NCI-H748 (cell line): ENCODE results near the gene GUCA2B.

ENCODE experiments used
- DNase-seq: peaks from one replicate; lab custom pipeline; 2025; ENCODE audit not compliant: unreplicated experiment; lab: John Stamatoyannopoulos, UW

Gene GUCA2B

DNA sequence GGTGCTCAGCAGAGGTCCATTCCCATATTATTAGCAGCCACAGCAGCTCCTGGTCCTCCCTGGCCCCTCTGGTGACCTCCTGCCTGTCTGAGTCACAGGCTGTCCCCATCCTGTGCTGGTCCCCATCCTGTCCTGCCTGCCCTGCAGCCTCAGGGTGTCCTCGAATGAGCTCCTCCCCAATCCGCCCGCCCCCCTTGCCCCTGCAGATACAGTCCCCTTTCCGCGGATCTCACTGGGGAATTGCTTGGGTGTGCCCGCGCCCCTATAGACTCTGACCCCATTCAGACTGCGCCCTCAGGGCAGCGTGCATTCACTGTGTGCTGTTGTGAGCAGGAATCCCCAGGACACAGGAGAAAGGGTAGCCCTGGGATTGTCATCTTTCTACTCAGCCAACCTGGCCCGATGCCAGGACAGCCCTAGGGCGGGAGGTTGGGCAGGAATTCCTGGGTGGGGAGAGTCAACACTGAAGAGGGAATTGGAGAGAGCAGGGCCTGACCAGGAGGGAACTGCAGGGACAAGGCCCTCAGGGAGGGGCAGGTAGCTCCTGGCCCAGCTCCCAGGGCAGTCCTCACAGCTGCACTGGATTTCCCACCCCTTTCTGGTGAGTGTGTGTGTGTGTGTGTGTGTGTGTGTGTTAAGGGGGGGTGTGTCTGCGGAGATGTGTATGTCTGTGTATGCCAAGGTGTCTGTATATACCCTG is 12.5 kb downstream of the GUCA2B start:
- DNase-seq: peak; percentile 100

GRCh38 chr1:42167611-42168390 is 14.6 kb downstream of the GUCA2B start:
- DNase-seq: no peak

- no peak for DNase-seq
Measured at GRCh38 chr1:42168391-42168670, 15.1 kb downstream of the GUCA2B start.

GRCh38 chr1:42168763-42169162 is 15.6 kb downstream of the GUCA2B start:
- DNase-seq: no peak

DNA sequence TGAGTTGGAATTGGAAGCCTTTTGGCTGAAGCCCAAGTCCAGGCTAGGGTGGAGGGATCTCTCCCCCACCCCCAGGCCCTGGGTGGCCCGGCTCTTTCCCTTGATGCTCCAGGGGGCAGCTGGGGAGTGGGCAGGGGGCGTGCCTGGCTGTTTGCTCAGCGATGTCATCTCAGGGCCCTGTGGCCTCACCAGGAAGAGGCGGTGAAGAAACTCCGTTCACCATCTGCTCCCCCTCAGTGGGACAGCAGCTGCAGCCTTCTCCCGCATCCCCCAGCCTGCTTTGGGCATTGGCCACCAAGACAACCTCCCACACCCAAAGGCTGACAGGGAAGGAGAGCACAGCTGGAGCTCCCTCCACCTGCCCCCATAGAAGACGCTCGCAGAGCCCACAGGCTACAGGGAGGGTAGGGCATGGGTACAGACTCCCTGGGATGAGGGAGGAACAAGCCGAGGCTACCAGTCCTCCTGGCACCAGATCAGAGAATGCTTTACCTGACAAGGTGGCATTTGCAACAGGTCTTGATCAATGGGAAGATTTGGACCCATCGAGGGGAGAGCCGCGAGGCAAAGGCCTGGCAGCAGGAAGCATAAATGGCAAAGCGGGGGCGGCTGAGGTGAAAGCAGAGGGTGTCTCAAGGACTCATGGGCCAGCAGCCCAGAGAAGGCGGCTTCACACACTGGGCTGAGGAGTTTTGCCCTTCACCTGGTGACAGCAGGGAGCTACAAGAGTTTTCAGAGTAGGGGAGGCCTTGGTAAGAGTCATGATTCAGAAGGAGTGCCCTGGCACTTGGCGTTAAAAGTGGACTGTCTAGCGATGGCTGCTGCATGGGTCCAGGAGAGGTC is 17.8 kb downstream of the GUCA2B start:
- peak; percentile 79 for DNase-seq

GRCh38 chr1:42171679-42172266 is 18.6 kb downstream of the GUCA2B start:
- no peak for DNase-seq

GRCh38 chr1:42172381-42173133 is 19.3 kb downstream of the GUCA2B start:
- no peak for DNase-seq

GRCh38 chr1:42173155-42173933 is 20.1 kb downstream of the GUCA2B start:
- DNase-seq: peak; percentile 91

GRCh38 chr1:42173961-42174735 is 20.9 kb downstream of the GUCA2B start:
- peak; percentile 71 for DNase-seq

DNA sequence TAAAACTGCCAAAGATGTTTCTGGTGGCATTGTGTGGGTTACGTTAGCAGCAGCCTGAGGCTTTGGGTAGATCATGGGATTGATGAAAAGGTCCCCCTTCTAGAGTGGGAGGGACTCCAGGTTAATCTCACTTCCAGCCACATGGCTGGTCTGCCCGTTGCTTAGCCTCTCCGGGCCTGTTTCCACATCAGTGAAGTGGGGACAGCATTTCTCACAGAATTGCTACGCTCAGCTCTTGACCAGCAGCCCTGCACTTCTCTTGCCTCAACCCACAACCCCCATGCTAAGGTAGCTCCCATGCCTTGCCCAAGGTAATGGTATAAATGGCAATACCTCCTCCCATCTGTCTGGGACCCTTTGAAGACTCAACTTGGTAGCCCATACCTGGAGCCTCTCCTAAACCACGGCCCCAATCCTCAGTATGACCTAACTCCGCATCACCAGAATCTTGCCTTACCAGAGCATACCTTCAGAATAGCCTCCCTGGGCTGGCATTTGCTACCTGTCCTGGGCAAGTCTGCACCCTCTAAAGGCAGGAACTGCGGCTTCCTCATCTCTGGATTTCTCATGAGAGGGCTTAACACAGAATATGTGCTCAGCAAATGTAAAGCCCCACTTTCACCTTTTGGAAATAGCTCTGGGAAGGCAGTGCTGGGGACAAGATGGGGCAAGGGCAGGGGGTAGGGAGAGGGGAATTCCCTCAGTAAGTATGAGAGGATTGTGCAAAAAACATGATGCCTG is 22.3 kb downstream of the GUCA2B start:
- DNase-seq: no peak

DNA sequence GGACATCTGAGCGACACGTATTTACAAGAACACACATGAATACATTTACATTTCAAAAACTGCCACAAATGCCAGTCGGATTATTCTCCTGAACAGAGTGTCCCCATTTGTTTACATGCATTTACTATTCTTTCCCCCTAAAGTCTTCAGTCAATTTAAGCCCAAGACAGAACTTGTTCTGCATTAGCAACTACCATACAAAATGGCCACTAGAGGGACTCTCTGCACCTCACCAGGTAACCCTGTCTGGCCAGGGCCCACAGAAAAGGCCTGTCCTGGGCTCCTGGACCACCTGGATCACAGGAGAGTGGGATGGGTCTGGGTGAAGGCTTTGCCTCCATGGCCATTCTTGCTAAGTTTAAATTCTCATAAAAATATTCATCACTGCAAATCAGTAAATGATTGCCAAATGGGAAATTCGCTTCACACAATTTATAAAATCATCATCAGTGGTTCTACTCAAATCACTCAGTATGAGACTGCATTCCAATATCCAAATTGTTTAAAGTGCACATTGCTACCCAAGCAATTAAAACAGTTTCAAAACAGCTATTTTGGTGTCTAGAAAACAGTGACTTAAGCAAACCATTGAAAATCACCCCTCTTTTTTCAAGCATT is 23.8 kb downstream of the GUCA2B start:
- DNase-seq: peak; percentile 97

GRCh38 chr1:42177541-42177981 is 24.4 kb downstream of the GUCA2B start:
- peak; percentile 92 for DNase-seq

- DNase-seq: no peak
Measured at GRCh38 chr1:42178249-42178648, 25.0 kb downstream of the GUCA2B start.

DNA sequence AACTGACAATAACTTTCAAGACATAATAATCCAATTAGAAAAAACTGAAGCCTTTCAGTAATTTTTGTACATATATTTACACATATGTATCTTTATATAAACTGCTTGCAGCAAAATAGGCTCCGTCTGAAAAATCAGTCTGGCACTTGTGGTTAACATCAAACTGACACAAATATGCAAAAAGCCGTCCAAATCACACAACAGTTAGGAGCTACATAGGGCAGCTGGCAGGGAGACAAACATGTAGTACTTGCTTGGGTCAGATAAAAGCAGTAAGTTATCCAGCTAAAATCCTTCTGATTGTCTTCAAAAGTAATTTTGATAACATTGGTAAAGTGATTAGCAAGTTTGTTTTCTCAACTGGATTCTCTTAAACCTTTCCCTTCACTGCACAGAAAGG is 26.1 kb downstream of the GUCA2B start:
- no peak for DNase-seq

DNA sequence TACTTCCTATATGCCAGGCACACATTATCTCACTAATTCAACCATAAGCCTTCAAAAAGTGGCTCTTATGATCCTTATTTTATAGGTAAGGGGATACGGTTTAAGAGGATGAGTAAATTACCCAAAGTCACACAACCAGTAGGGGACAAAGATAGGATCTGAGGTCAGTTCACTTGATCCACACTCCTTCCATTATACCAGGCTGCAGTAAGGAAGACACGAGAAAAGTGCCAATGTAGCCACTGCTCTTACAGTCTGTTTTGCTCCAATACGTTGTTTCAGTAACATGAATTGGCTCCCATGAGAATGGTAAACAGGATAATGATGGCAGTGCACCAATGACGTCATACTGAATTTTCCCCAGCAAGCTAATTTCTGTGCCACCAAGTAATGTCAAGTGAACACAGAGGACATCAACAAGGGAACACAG is 26.7 kb downstream of the GUCA2B start:
- DNase-seq: peak; percentile 68

DNA sequence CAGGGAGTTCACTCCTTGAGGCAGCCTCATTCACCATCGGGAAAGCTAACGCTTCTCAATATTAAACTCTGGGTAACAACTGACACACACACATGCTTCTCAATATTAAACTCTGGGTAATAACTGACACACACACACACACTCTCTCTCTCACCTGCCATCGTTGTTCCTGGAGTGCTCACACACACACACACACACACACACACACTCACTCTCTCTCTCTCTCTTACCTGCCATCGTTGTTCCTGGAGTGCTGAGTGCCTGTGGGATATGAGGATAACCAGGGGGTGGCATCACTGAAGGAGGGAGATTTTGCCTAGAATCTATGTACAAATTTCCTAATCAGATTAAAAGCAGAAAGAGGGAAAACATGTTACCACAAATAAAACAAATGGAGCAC is 28.5 kb downstream of the GUCA2B start:
- DNase-seq: no peak

- no peak for DNase-seq
Measured at GRCh38 chr1:42183210-42183956, 30.2 kb downstream of the GUCA2B start.
